ENCODE data around the gene USP7.
"Not testable (repeated sequence)": the region's sequence is repeated elsewhere in the genome, so short reads cannot be mapped to it uniquely, and the experiment has no call there.

USP7 gene

GRCh38 chr16:8921347-8921984 lies 42.2 kb downstream of the USP7 start:
- TF ChIP-seq CTCF (IDR thresholded peaks at IDR 0.05; ENCODE audit: insufficient read depth, low read length, poor library complexity, severe bottlenecking): no peak
- DNase-seq (ENCODE audit: extremely low read depth, insufficient read length): no peak
- peaks cover 13% of the 10 kb centered on the region for H3K36me3 ChIP-seq (ENCODE audit: control insufficient read depth, insufficient read depth, low read length)

GRCh38 chr16:8920645-8921346 lies 42.9 kb downstream of the USP7 start:
- Histone ChIP-seq H3K27me3 (replicated peaks; ENCODE audit: control insufficient read depth, insufficient read depth, low read length) (no peaks in the 10 kb centered on the region), H3K4me3 (replicated peaks; ENCODE audit: low read depth, low read length) (no peak overlapping the region), H3K36me3 (ENCODE audit: control insufficient read depth, insufficient read depth, low read length) (peaks cover 13% of the 10 kb centered on the region)
- no peak for DNase-seq (ENCODE audit: extremely low read depth, insufficient read length)
- no peak for TF ChIP-seq CTCF (IDR thresholded peaks at IDR 0.05; ENCODE audit: insufficient read depth, low read length, poor library complexity, severe bottlenecking)

More at GRCh38 chr16:8921347-8921984, 42.2 kb downstream of the USP7 start:
- no peak overlapping the region for H3K4me3 ChIP-seq (replicated peaks; ENCODE audit: low read depth, low read length)
- no peaks in the 10 kb centered on the region for H3K27me3 ChIP-seq (replicated peaks; ENCODE audit: control insufficient read depth, insufficient read depth, low read length)

GRCh38 chr16:8919934-8920462 lies 43.7 kb downstream of the USP7 start:
- TF ChIP-seq CTCF (IDR thresholded peaks at IDR 0.05; ENCODE audit: insufficient read depth, low read length, poor library complexity, severe bottlenecking): no peak
- DNase-seq (ENCODE audit: extremely low read depth, insufficient read length): no peak
- H3K36me3 ChIP-seq (ENCODE audit: control insufficient read depth, insufficient read depth, low read length): peaks cover 13% of the 10 kb centered on the region
- no peaks in the 10 kb centered on the region for H3K27me3 ChIP-seq (replicated peaks; ENCODE audit: control insufficient read depth, insufficient read depth, low read length)
- H3K4me3 ChIP-seq (replicated peaks; ENCODE audit: low read depth, low read length): no peak overlapping the region

GRCh38 chr16:8919089-8919933 lies 44.4 kb downstream of the USP7 start:
- no peak for TF ChIP-seq CTCF (IDR thresholded peaks at IDR 0.05; ENCODE audit: insufficient read depth, low read length, poor library complexity, severe bottlenecking)

GRCh38 chr16:8917336-8917735 lies 46.4 kb downstream of the USP7 start:
- H3K36me3 ChIP-seq (ENCODE audit: control insufficient read depth, insufficient read depth, low read length): peaks cover 27% of the 10 kb centered on the region
- H3K4me3 ChIP-seq (replicated peaks; ENCODE audit: low read depth, low read length); DNase-seq (ENCODE audit: extremely low read depth, insufficient read length); H3K27me3 ChIP-seq (replicated peaks; ENCODE audit: control insufficient read depth, insufficient read depth, low read length): not testable (repeated sequence)

More at GRCh38 chr16:8919089-8919933, 44.4 kb downstream of the USP7 start:
- peaks cover 18% of the 10 kb centered on the region for H3K36me3 ChIP-seq (ENCODE audit: control insufficient read depth, insufficient read depth, low read length)
- DNase-seq (ENCODE audit: extremely low read depth, insufficient read length): no peak
- H3K4me3 ChIP-seq (replicated peaks; ENCODE audit: low read depth, low read length): no peak overlapping the region
- no peaks in the 10 kb centered on the region for H3K27me3 ChIP-seq (replicated peaks; ENCODE audit: control insufficient read depth, insufficient read depth, low read length)
